DND-41 (cell line): ENCODE data around the gene STAC2.

Experiments used
- ATAC-seq: fragments of 200-7000 bp; cut with Tn5 transposase; 3 replicates; pipeline ENCODE4 v1.9.1; 2021; ENCODE audit warnings: low read depth; ENCODE audit not compliant: insufficient read depth
- DNase-seq: peaks from one replicate; pipeline ENCODE4 v3.0.0-alpha.2; 2020
- H2AFZ ChIP-seq: 2 replicates; pipeline ENCODE4 v1.6.0; 2012; ENCODE audit warnings: low read depth, low read length
- H3K27ac ChIP-seq: 2 replicates; pipeline ENCODE4 v1.5.1; 2012; ENCODE audit warnings: low read length, inconsistent platforms
- H3K27me3 ChIP-seq: fragments of 200-600 bp; sonication (generic); 2 replicates; pipeline ENCODE4 v1.6.0; 2012; ENCODE audit warnings: low read length, mild to moderate bottlenecking, inconsistent platforms; ENCODE audit not compliant: insufficient read depth, poor library complexity
- H3K36me3 ChIP-seq: 2 replicates; pipeline ENCODE4 v1.5.1; 2012; ENCODE audit warnings: low read length, inconsistent platforms; ENCODE audit not compliant: insufficient read depth
- H3K4me1 ChIP-seq: 2 replicates; pipeline ENCODE4 v1.5.1; 2012; ENCODE audit warnings: mild to moderate bottlenecking, low read length; ENCODE audit not compliant: insufficient read depth
- H3K4me2 ChIP-seq: 2 replicates; pipeline ENCODE4 v1.6.0; 2012; ENCODE audit warnings: mild to moderate bottlenecking, moderate library complexity, low read length, inconsistent platforms; ENCODE audit not compliant: insufficient read depth
- H3K4me3 ChIP-seq, 2 experiments: fragments of 200-600 bp in 1 of 2; shearing (Covaris generic) in 1 of 2; 2 replicates each; pipeline ENCODE4 v1.5.1; 2012 to 2016; ENCODE audit warnings: inconsistent platforms in 2 of 2, low read length in 2 of 2, mild to moderate bottlenecking in 2 of 2, low read depth in 1 of 2, moderate library complexity in 1 of 2
- H3K79me2 ChIP-seq: 2 replicates; pipeline ENCODE4 v1.6.0; 2012; ENCODE audit warnings: low read length, inconsistent platforms; ENCODE audit not compliant: insufficient read depth
- H3K9ac ChIP-seq: 2 replicates; pipeline ENCODE4 v1.6.0; 2012; ENCODE audit warnings: low read depth, mild to moderate bottlenecking, inconsistent platforms, low read length, moderate library complexity
- H3K9me3 ChIP-seq: 2 replicates; pipeline ENCODE4 v1.5.1; 2012; ENCODE audit warnings: low read length, moderate library complexity, mild to moderate bottlenecking, inconsistent platforms; ENCODE audit not compliant: insufficient read depth, severe bottlenecking
- H4K20me1 ChIP-seq: 2 replicates; pipeline ENCODE4 v1.6.0; 2012; ENCODE audit warnings: low read length; ENCODE audit not compliant: insufficient read depth
- CTCF ChIP-seq: IDR thresholded peaks from 2 replicates; pipeline ENCODE4 v1.5.1; 2012; ENCODE audit warnings: borderline replicate concordance, low read length, moderate library complexity, mild to moderate bottlenecking; ENCODE audit not compliant: poor library complexity, severe bottlenecking; ENCODE audit errors: extremely low read depth
- EZH2 ChIP-seq: IDR thresholded peaks from 3 replicates; pipeline ENCODE4 v1.6.1; 2012; ENCODE audit warnings: borderline replicate concordance, low read depth, mild to moderate bottlenecking, moderate library complexity, low read length, inconsistent platforms; ENCODE audit not compliant: severe bottlenecking

The STAC2 gene

GRCh38 chr17:39235555-39236449 lies 10.1 kb upstream of the STAC2 start:
- TF ChIP-seq CTCF = peak; percentile 90
- TF ChIP-seq EZH2 = no peak
- H2AFZ ChIP-seq = no peak overlapping the region
- no peak overlapping the region for H3K4me2 ChIP-seq
- peak; percentile 70 for DNase-seq
- no peaks in the 10 kb centered on the region for H3K27me3 ChIP-seq
- peak; percentile 65 for ATAC-seq
- no peaks in the 10 kb centered on the region for H3K79me2 ChIP-seq
- H3K36me3 ChIP-seq = no peaks in the 10 kb centered on the region
- no peaks in the 10 kb centered on the region for H3K9me3 ChIP-seq
- H3K9ac ChIP-seq = no peak overlapping the region
- no peak overlapping the region for H3K4me3 ChIP-seq
- H4K20me1 ChIP-seq = peaks cover 9% of the 10 kb centered on the region; the same call in 1 of the 2 replicates
- H3K27ac ChIP-seq = no peak overlapping the region
- H3K4me1 ChIP-seq = peaks cover 37% of the 10 kb centered on the region

- Histone ChIP-seq H3K4me3 (no peak overlapping the region), H3K36me3 (no peaks in the 10 kb centered on the region), H3K27me3 (no peaks in the 10 kb centered on the region), H3K27ac (no peak overlapping the region), H2AFZ (no peak overlapping the region), H4K20me1 (peaks cover 9% of the 10 kb centered on the region; the same call in 1 of the 2 replicates), H3K4me2 (peak overlapping the region; percentile 34; the same call in 1 of the 2 replicates), H3K9me3 (no peaks in the 10 kb centered on the region), H3K4me1 (peaks cover 16% of the 10 kb centered on the region), H3K79me2 (no peaks in the 10 kb centered on the region), H3K9ac (no peak overlapping the region)
- peak; percentile 91 for TF ChIP-seq CTCF
- no peak for TF ChIP-seq EZH2
- ATAC-seq = peak; percentile 88
- peak; percentile 85 for DNase-seq
Observed at GRCh38 chr17:39231591-39232551, 6.1 kb upstream of the STAC2 start.

- no peak for ATAC-seq
- H3K4me3 ChIP-seq = no peak overlapping the region
- H2AFZ ChIP-seq = no peak overlapping the region
- H4K20me1 ChIP-seq = peaks cover 9% of the 10 kb centered on the region; the same call in 1 of the 2 replicates
- DNase-seq = no peak
- H3K36me3 ChIP-seq = no peaks in the 10 kb centered on the region
- H3K9me3 ChIP-seq = no peaks in the 10 kb centered on the region
- peaks cover 16% of the 10 kb centered on the region for H3K4me1 ChIP-seq
- no peak overlapping the region for H3K27ac ChIP-seq
- H3K4me2 ChIP-seq = 0 out of 2 replicates have a peak overlapping the region, but pooled peaks have one; percentile 34
- no peak overlapping the region for H3K9ac ChIP-seq
- TF ChIP-seq EZH2 (no peak), CTCF (no peak)
- H3K79me2 ChIP-seq = no peaks in the 10 kb centered on the region
- no peaks in the 10 kb centered on the region for H3K27me3 ChIP-seq
Observed at GRCh38 chr17:39231091-39231561, 5.4 kb upstream of the STAC2 start.
